Measurements from ENCODE around the gene S100Z. TPM values are rescaled to one million over a fixed set of nuclear protein-coding genes. Genes with fewer than 3 reads are reported as not detected.
A peak's percentile ranks its signal among the peaks of the same experiment; 100 is the strongest.

Gene S100Z
- total and polyA plus RNA-seq, 9 of the 15 experiments (the other 6 are each of a cell fraction or from before 2014, with no cell fraction given) = 0.15 to 0.42 (median 0.20) TPM; not detected in 6

DNA sequence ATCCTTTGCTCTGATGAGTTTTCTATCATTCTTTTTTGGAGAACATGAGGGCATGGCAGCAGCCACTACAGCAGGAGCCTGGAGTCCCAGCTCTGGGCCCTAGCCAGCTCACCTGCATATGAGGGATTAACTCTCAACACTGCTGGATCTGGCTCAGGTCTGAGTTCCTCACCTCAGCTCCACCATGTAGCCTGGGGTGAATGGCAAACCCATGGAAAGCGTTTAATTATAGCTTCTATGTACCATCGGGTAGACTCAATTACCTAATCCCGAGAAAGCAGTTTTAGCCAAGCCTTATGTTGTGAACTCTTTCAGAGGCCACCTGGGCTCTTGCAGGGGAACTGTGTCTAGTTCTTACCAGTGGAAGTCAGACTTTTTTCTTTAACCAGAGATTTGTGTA lies 3.9 kb upstream of the S100Z start (continued):
- TF ChIP-seq, protein P1, sequence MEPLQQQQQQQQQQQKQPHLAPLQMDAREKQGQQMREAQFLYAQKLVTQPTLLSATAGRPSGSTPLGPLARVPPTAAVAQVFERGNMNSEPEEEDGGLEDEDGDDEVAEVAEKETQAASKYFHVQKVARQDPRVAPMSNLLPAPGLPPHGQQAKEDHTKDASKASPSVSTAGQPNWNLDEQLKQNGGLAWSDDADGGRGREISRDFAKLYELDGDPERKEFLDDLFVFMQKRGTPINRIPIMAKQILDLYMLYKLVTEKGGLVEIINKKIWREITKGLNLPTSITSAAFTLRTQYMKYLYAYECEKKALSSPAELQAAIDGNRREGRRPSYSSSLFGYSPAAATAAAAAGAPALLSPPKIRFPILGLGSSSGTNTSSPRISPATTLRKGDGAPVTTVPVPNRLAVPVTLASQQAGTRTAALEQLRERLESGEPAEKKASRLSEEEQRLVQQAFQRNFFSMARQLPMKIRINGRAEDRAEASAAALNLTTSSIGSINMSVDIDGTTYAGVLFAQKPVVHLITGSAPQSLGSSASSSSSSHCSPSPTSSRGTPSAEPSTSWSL (CRISPR knock-in tag; IDR thresholded peaks at IDR 0.05; ENCODE audit: borderline replicate concordance) = no peak
- TF ChIP-seq, protein P2, sequence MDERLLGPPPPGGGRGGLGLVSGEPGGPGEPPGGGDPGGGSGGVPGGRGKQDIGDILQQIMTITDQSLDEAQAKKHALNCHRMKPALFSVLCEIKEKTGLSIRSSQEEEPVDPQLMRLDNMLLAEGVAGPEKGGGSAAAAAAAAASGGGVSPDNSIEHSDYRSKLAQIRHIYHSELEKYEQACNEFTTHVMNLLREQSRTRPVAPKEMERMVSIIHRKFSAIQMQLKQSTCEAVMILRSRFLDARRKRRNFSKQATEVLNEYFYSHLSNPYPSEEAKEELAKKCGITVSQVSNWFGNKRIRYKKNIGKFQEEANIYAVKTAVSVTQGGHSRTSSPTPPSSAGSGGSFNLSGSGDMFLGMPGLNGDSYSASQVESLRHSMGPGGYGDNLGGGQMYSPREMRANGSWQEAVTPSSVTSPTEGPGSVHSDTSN (CRISPR knock-in tag; IDR thresholded peaks at IDR 0.05; ENCODE audit: low read depth) = no peak
- TF ChIP-seq, protein P2 (tag; conservative IDR thresholded peaks at IDR 0.05; ENCODE audit: low read depth) = no peak
- no peak for TF ChIP-seq TBP (optimal IDR thresholded peaks at IDR 0.05; ENCODE audit: low read depth, low read length)

DNA sequence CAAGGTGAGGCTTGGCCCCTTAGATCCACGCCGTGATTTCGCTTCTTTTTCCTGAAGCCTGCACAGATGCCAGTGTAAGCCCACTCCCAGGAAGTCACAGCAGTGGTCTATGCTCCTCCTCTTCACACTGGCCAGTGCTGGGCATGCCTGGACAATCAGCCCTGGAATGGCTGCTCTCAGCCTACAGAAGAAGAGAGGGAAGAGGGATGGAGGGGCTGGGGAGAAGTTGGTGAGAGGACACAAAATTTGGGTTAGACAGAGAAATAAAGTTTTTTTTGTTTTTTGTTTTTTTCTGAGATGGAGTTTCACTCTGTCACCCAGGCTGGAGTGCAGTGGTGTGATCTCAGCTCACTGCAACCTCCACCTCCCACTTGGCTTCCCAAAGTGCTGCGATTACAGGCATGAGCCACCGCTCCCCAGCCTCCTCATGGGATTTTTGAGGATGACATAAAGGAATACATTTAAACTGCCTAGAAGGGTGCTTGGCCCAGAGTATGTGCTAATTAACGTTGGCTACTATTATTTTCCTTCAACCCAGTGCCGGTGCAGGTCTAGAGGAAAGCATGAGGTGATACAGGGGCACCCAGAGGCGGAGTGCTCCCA lies 830 bp downstream of the S100Z start:
- no peak for DNase-seq (ENCODE audit: extremely low read depth in 1 of 4, low spot score in 3 of 4)
- no peak overlapping the region for H3K4me3 ChIP-seq
- no peak for FAIRE-seq
- H3K27ac ChIP-seq (ENCODE audit: extremely low read depth, low read depth, low read length) = peak overlapping the region; percentile 69
- in situ Hi-C loops (cut with MboI) = no loop called here
- peaks cover 20 to 25% of the 10 kb centered on the region in 2 experiments for H3K4me1 ChIP-seq (replicated peaks in 1 of 2; ENCODE audit: control insufficient read depth in 2 of 2, insufficient read depth in 2 of 2, low read length in 2 of 2)
- no peaks in the 10 kb centered on the region for H4K20me1 ChIP-seq (replicated peaks; ENCODE audit: control insufficient read depth, insufficient read depth, low read length)
- H3K9ac ChIP-seq (ENCODE audit: insufficient read depth in 1 of 2, low read depth in 2 of 2, low read length in 2 of 2) = peak overlapping the region in 1 of 2 experiments; percentile 22; a peak in 1 of 4 replicates
- peak overlapping the region; percentile 91; the same call in 1 of the 2 replicates for H2AFZ ChIP-seq (ENCODE audit: low read depth, low read length)
- POLR2A ChIA-PET = interaction anchor here (0.6 kb wide), 2 partner anchors 47 to 59 kb away, joined by 4 read pairs; no protein-coding TSS in a partner anchor
- CTCF ChIA-PET (ENCODE audit: low intra/inter-chr PET ratio) = no interaction called here
- no TSS peak for BruUV-seq (replicated peaks)
- no peaks in the 10 kb centered on the region; the same call in 1 of the 2 replicates for H3K9me3 ChIP-seq (replicated peaks; ENCODE audit: control insufficient read depth, insufficient read depth, low read depth, low read length)
- no peaks in the 10 kb centered on the region for H3K9me1 ChIP-seq (ENCODE audit: control insufficient read depth, insufficient read depth, low read length)
- H3K4me2 ChIP-seq (ENCODE audit: insufficient read depth, low read length) = peak overlapping the region; percentile 69
- 81% methylated on average over 8 of the region's 8 CpGs for WGBS (ENCODE audit: insufficient coverage, low coverage, missing lambda C conversion rate)
- ATAC-seq = peak; percentile 12; the same call in 2 of the 3 replicates
- H3K36me3 ChIP-seq (ENCODE audit: control insufficient read depth, insufficient read depth, low read length) = no peaks in the 10 kb centered on the region
- H3K79me2 ChIP-seq (ENCODE audit: control insufficient read depth, insufficient read depth, low read length) = no peaks in the 10 kb centered on the region
- H3K27me3 ChIP-seq (ENCODE audit: control insufficient read depth in 2 of 2, insufficient read depth in 2 of 2, low read length in 2 of 2) = no peaks in the 10 kb centered on the region
- intact Hi-C loops (cut with micrococcal nuclease) = no loop called here
- no peak for TF ChIP-seq HOXB6 (CRISPR knock-in tag; IDR thresholded peaks at IDR 0.05; ENCODE audit: borderline replicate concordance)
